AG04449 (cell line): ENCODE data around the gene RBMX2.

ENCODE experiments used
- CTCF ChIA-PET: fragments of 350-600 bp; formaldehyde crosslinking; extraction: SDS; loops from one replicate; lab custom pipeline; 2021; ENCODE audit warnings: antibody characterized with exemption; lab: Yijun Ruan, JAX
- POLR2A ChIA-PET: fragments of 400-600, 350-600 bp; formaldehyde crosslinking; extraction: SDS; loops from one replicate; lab custom pipeline; 2020; ENCODE audit warnings: antibody characterized with exemption, inconsistent platforms; lab: Yijun Ruan, JAX
- DNase-seq: peaks from one replicate; pipeline ENCODE4 v3.0.0-alpha.2; 2010; ENCODE audit warnings: low read depth, low spot score
- H3K4me3 ChIP-seq: 2 replicates; pipeline ENCODE4 v1.5.1; 2011; ENCODE audit warnings: low read depth, mild to moderate bottlenecking, control low read depth, low read length
- CTCF ChIP-seq: IDR thresholded peaks from one replicate; pipeline ENCODE4 v1.5.1; 2011; ENCODE audit warnings: mild to moderate bottlenecking, moderate library complexity, low read length, control low read depth, inconsistent platforms; ENCODE audit not compliant: insufficient read depth; ENCODE audit errors: missing control alignments

The RBMX2 gene

GRCh38 chrX:130393451-130394074 is 8.2 kb upstream of the RBMX2 start:
- H3K4me3 ChIP-seq = no peak overlapping the region
- ChIA-PET CTCF (interaction anchor here (0.8 to 3.5 kb wide), 6 partner anchors 9 to 522 kb away, joined by 3 to 41 read pairs (median 4); partner anchors contain the start of gene RBMX2), POLR2A (no interaction called here)
- DNase-seq = no peak
- peak; percentile 69 for TF ChIP-seq CTCF

GRCh38 chrX:130395341-130395740 is 6.4 kb upstream of the RBMX2 start:
- no peak overlapping the region for H3K4me3 ChIP-seq
- POLR2A ChIA-PET = no interaction called here
- CTCF ChIA-PET = interaction anchor here (1.0 to 3.5 kb wide), 4 partner anchors 9 to 521 kb away, joined by 3 to 41 read pairs (median 5); partner anchors contain the start of gene GPR119
- no peak for DNase-seq
- no peak for TF ChIP-seq CTCF

GRCh38 chrX:130402208-130402684 is 459 bp downstream of the RBMX2 start:
- H3K4me3 ChIP-seq = peak overlapping the region; percentile 77
- POLR2A ChIA-PET = no interaction called here
- no peak for DNase-seq
- CTCF ChIA-PET = interaction anchor here (1.3 to 2.7 kb wide), 2 partner anchors 9 to 514 kb away, joined by 3 to 8 read pairs; no protein-coding TSS in a partner anchor
- no peak for TF ChIP-seq CTCF

- H3K4me3 ChIP-seq = no peak overlapping the region
- CTCF ChIA-PET = no interaction called here
- no peak for TF ChIP-seq CTCF
- no peak for DNase-seq
- POLR2A ChIA-PET = no interaction called here
Observed at GRCh38 chrX:130413415-130413814, 11.6 kb downstream of the RBMX2 start.

GRCh38 chrX:130414800-130415199 is 13.0 kb downstream of the RBMX2 start:
- H3K4me3 ChIP-seq = no peak overlapping the region
- POLR2A ChIA-PET = no interaction called here
- CTCF ChIA-PET = interaction anchor here (1.0 kb wide), 1 partner anchor 10 kb away, joined by 3 read pairs; no protein-coding TSS in a partner anchor
- TF ChIP-seq CTCF = no peak
- no peak for DNase-seq

- POLR2A ChIA-PET = no interaction called here
- no peak for TF ChIP-seq CTCF
- CTCF ChIA-PET = interaction anchor here (1.0 kb wide), 1 partner anchor 10 kb away, joined by 3 read pairs; no protein-coding TSS in a partner anchor
- DNase-seq = no peak
- H3K4me3 ChIP-seq = no peak overlapping the region
Observed at GRCh38 chrX:130415201-130415600, 13.4 kb downstream of the RBMX2 start.
